ENCODE data around the gene CCDC70.

GRCh38 chr13:51823359-51823758, 38.4 kb upstream of the CCDC70 start:
- TF ChIP-seq NR3C1 (CRISPR knock-in tag; conservative IDR thresholded peaks at IDR 0.05; ENCODE audit: low read depth) (no peak), CTCF (IDR thresholded peaks at IDR 0.05) (no peak), CREM (CRISPR knock-in tag; IDR thresholded peaks at IDR 0.05) (no peak), MAX (CRISPR knock-in tag; IDR thresholded peaks at IDR 0.05) (no peak), IRF2 (CRISPR knock-in tag; IDR thresholded peaks at IDR 0.05; ENCODE audit: borderline replicate concordance, low read depth) (no peak), MLX (CRISPR knock-in tag; IDR thresholded peaks at IDR 0.05) (no peak), TEAD4 (CRISPR knock-in tag; IDR thresholded peaks at IDR 0.05) (no peak), E2F4 (CRISPR knock-in tag; IDR thresholded peaks at IDR 0.05; ENCODE audit: borderline replicate concordance, low read depth) (no peak), ATF3 (CRISPR knock-in tag; conservative IDR thresholded peaks at IDR 0.05) (no peak), HMGXB4 (CRISPR knock-in tag; IDR thresholded peaks at IDR 0.05) (no peak), ZNF416 (CRISPR knock-in tag; IDR thresholded peaks at IDR 0.05) (no peak), ZNF317 (CRISPR knock-in tag; IDR thresholded peaks at IDR 0.05; ENCODE audit: borderline replicate concordance, low read depth) (no peak), ESRRA (CRISPR knock-in tag; IDR thresholded peaks at IDR 0.05; ENCODE audit: borderline replicate concordance) (no peak)

All from WTC11 (cell line).